Esophagus muscularis mucosa (tissue), 4 donors: ENCODE results near the gene RARRES1. TPM values are rescaled to one million over a fixed set of nuclear protein-coding genes. Genes with fewer than 3 reads are reported as not detected.

ENCODE experiments used
- DNase-seq: peaks from one replicate; pipeline ENCODE4 v3.0.0-alpha.2; 2017; ENCODE audit errors: extremely low spot score
- H3K27ac ChIP-seq, 4 donors: fragments of 200-600 bp; sonication (generic); replicated peaks in 1 of 4; 1 replicate in 3 of 4; 2 replicates in 1 of 4; pipeline ENCODE4 v1.5.1; 2016 to 2019; ENCODE audit warnings: mild to moderate bottlenecking in 1 of 4
- H3K27me3 ChIP-seq, 4 donors: fragments of 200-600 bp; sonication (generic); one replicate each; pipeline versions ENCODE4 v1.5.1 to v1.6.0; 2016 to 2019
- H3K36me3 ChIP-seq, 4 donors: fragments of 200-600 bp; sonication (generic); one replicate each; pipeline ENCODE4 v1.5.1; 2016 to 2019
- H3K4me1 ChIP-seq, 4 donors: fragments of 200-600 bp; sonication (generic); one replicate each; pipeline ENCODE4 v1.5.1; 2016 to 2019
- H3K4me3 ChIP-seq, 4 donors: fragments of 200-600 bp; sonication (generic); 1 replicate in 2 of 4; 2 replicates in 2 of 4; pipeline ENCODE4 v1.5.1; 2016 to 2019; ENCODE audit warnings: mild to moderate bottlenecking in 4 of 4, moderate library complexity in 1 of 4
- H3K9me3 ChIP-seq, 4 donors: fragments of 200-600 bp; sonication (generic); 1 replicate in 3 of 4; 2 replicates in 1 of 4; pipeline ENCODE4 v1.5.1; 2016 to 2019
- EP300 ChIP-seq: sonication (generic); formaldehyde crosslinking; IDR thresholded peaks from one replicate; pipeline ENCODE4 v1.6.1; 2017; ENCODE audit warnings: antibody characterized with exemption
- POLR2A ChIP-seq: fragments of 450-650 bp; IDR thresholded peaks from one replicate; pipeline ENCODE4 v1.6.1; 2017; ENCODE audit warnings: antibody characterized with exemption, moderate library complexity, mild to moderate bottlenecking, low read depth
- POLR2AphosphoS5 ChIP-seq, 2 donors: sonication (generic); formaldehyde crosslinking; IDR thresholded peaks; one replicate each; pipeline ENCODE4 v1.6.1; 2017; ENCODE audit warnings: antibody characterized with exemption in 2 of 2
- WGBS: methylation state at CpG from one replicate; pipeline ENCODE4 v1.1.5; 2018; 5-methylcytosine and 5-hydroxymethylcytosine counted together
- intact Hi-C: fragments of 100-400 bp; cut with DNase I; formaldehyde crosslinking; loops from one replicate; pipeline ENCODE4 v1.15.1; 2023
- total RNA-seq, 4 donors: library from RNA; depleted of rRNA; stranded (reverse); fragments of >200 nt; gene quantifications; one replicate each; pipeline versions ENCODE4 v1.1.0 to v1.2.1, GENCODE V29; 2016
- TF ChIP-seq, protein P1 (sequence below), 3 experiments: fragments of 200-600 bp in 2 of 3; fragments of 450-650 bp in 1 of 3; sonication (generic) in 2 of 3; IDR thresholded peaks; one replicate each; pipeline ENCODE4 v1.5.1; 2017 to 2019; ENCODE audit warnings: antibody characterized with exemption in 3 of 3, mild to moderate bottlenecking in 2 of 3, moderate library complexity in 1 of 3

Gene RARRES1
- total RNA-seq, 4 donors from 2014 or later: 6.6 to 93.0 (median 29.8) TPM

DNA sequence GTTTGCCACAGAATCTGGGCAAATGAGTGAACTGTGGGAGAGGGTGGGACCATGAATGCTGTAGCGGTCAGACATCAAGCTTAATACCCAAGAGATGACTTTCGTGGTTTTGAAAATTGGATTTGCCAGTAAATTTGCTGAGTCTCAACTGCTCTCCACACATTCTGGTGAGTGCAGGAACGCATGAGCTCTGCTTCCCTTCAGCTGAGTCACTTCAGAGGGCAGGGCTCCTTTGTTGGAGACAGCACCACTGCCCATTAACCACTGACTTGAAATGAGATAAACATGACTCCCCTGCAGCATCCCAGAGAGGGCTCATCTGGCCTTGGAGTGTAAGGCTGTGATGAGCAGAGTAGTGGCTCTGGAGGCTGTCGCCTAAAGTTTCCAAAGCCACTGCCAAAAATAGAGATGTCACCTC lies 22.6 kb downstream of the RARRES1 start:
- no peak for DNase-seq
- TF ChIP-seq, protein P1, sequence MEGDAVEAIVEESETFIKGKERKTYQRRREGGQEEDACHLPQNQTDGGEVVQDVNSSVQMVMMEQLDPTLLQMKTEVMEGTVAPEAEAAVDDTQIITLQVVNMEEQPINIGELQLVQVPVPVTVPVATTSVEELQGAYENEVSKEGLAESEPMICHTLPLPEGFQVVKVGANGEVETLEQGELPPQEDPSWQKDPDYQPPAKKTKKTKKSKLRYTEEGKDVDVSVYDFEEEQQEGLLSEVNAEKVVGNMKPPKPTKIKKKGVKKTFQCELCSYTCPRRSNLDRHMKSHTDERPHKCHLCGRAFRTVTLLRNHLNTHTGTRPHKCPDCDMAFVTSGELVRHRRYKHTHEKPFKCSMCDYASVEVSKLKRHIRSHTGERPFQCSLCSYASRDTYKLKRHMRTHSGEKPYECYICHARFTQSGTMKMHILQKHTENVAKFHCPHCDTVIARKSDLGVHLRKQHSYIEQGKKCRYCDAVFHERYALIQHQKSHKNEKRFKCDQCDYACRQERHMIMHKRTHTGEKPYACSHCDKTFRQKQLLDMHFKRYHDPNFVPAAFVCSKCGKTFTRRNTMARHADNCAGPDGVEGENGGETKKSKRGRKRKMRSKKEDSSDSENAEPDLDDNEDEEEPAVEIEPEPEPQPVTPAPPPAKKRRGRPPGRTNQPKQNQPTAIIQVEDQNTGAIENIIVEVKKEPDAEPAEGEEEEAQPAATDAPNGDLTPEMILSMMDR (IDR thresholded peaks at IDR 0.05): no peak
- TF ChIP-seq EP300 (no peak), POLR2A (no peak), POLR2AphosphoS5 (IDR thresholded peaks at IDR 0.05) (no peak)
- Histone ChIP-seq H3K4me3 (no peak overlapping the region), H3K36me3 (peaks cover 11 to 51% (median 35%) of the 10 kb centered on the region in 4 donors), H3K9me3 (no peaks in the 10 kb centered on the region), H3K27me3 (no peaks in the 10 kb centered on the region), H3K27ac (no peak overlapping the region), H3K4me1 (peaks cover 22 to 33% (median 28%) of the 10 kb centered on the region in 4 donors)
- intact Hi-C loops: no loop called here
- 49% methylated on average over 4 of the region's 4 CpGs for WGBS

DNA sequence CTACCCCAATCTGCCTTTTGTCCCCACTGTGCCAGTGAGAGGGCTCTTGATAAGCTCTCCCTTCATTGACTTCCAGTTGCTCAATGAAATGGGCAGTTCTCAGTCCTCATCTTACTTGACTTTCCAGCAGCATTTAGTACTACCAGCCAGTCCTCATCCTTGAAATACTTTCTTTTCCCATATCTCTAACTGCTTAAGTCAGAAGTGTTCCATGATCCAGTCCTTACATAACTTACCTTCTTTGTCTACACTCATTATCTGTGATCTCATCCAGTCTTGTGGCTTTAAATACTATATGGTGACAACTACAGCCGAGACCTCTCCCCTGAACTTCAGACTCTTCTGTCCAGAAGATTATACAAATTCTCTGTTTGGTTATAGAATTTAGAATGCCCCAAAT lies 28.7 kb downstream of the RARRES1 start:
- Histone ChIP-seq H3K27me3 (no peaks in the 10 kb centered on the region), H3K4me3 (no peak overlapping the region), H3K4me1 (peaks cover 0 to 12% (median 4%) of the 10 kb centered on the region in 4 donors), H3K36me3 (peaks cover 9 to 29% (median 23%) of the 10 kb centered on the region in 4 donors), H3K9me3 (no peaks in the 10 kb centered on the region), H3K27ac (no peak overlapping the region)
- no peak for DNase-seq
- 95% methylated on average over 1 of the region's 1 CpG for WGBS
- TF ChIP-seq, protein P1 (IDR thresholded peaks at IDR 0.05): no peak
- no peak for TF ChIP-seq EP300
- no peak for TF ChIP-seq POLR2A
- TF ChIP-seq POLR2AphosphoS5 (IDR thresholded peaks at IDR 0.05): no peak
- intact Hi-C loops: no loop called here

DNA sequence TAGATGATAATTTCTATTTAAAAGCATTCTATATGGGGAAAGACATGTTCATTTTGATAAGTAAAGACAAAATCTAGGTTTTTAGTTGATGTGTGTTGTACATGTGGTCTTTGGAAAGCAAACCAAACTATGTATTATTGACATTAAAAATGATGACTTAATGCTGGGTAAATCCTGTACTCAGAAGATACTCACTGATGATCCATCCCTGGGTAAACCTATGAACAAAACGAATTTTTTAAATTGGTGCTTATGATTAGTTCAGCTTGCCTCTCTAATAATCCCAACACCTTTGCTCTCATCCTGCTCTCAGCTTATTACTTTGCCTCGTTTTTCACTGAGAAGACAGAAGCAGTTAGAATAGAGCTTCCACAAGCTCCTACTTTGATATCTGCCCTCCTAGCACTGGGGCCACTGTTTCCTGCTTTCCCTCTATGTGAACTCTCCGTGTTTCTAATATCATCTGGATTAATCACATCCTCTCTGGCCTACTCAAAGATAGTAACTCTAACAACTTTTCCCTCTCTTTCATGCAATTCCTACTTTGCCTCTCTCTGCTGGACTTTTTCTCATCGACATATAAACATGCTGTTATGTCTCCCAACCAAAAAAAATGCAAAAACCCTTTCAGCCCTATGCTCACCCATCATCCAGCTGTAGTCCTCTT lies 29.3 kb downstream of the RARRES1 start:
- Histone ChIP-seq H3K4me3 (no peak overlapping the region), H3K27me3 (no peaks in the 10 kb centered on the region), H3K9me3 (no peaks in the 10 kb centered on the region), H3K27ac (no peak overlapping the region), H3K36me3 (peaks cover 2 to 23% (median 17%) of the 10 kb centered on the region in 4 donors), H3K4me1 (peaks cover 0 to 12% (median 4%) of the 10 kb centered on the region in 4 donors)
- no peak for DNase-seq
- intact Hi-C loops: no loop called here
- WGBS: 80% methylated on average over 4 of the region's 4 CpGs
- TF ChIP-seq POLR2AphosphoS5 (IDR thresholded peaks at IDR 0.05): no peak

DNA sequence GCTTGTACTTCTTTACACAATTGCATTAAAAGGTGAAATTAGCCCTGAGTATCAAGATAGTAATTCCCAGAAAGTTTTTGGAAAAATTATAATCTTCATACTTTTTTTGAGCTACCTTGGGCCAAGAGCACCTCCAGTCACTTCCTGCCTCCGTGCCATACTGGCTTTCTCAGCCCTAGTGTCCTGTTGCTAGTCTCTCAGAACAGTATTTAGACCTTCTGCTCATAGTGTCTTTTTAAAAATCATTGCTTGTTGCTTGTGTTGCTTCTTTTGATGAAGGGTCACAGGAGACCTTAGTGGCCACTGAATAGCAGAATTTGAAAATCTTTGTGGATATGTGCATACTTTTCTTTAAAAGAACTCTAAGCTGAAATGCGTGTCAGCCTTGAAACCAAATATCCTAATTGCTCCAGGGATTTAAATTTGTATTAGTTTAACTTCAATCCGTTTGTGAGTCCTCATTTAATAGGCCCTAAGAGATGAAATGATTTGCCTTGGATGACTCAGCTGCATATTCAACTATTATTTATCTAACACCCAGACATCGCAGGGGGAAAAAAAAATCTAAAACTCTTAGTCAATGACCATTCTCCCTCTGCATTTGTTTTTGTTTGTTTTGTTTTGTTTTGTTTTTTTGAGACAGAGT lies 30.7 kb downstream of the RARRES1 start:
- H3K27me3 ChIP-seq: no peaks in the 10 kb centered on the region
- no peak overlapping the region for H3K4me3 ChIP-seq
- DNase-seq: no peak
- H3K4me1 ChIP-seq: peaks cover 0 to 14% (median 5%) of the 10 kb centered on the region in 4 donors
- intact Hi-C loops: no loop called here
- no peak for TF ChIP-seq POLR2AphosphoS5 (IDR thresholded peaks at IDR 0.05)
- TF ChIP-seq POLR2A: no peak
- H3K27ac ChIP-seq: no peak overlapping the region
- H3K9me3 ChIP-seq: no peaks in the 10 kb centered on the region
- WGBS: 74% methylated on average over 4 of the region's 4 CpGs
- peaks cover 0 to 11% (median 8%) of the 10 kb centered on the region in 4 donors for H3K36me3 ChIP-seq

DNA sequence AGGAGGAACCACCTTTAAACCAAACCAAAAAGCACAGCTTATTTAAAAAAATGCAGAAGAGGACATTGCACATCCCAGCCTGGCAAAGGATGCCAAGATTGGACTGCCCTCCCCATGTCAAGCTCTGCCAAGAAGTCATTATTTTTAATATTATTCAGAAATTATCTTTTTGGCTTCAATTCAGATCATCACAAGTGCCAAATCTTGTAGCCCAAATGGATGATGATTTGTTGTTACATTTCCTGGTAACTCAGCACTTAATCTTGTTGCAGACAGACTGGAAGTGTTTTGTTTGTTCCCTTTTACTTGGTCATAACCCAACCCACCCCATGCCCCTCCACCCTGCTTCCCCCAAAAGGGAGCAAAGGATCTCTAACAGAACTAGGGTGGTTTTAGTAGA lies 31.7 kb downstream of the RARRES1 start:
- TF ChIP-seq EP300 (no peak), POLR2A (no peak), POLR2AphosphoS5 (IDR thresholded peaks at IDR 0.05) (no peak)
- TF ChIP-seq, protein P1 (IDR thresholded peaks at IDR 0.05): no peak
- Histone ChIP-seq H3K27ac (no peak overlapping the region), H3K9me3 (no peaks in the 10 kb centered on the region), H3K36me3 (peaks cover 0 to 10% (median 8%) of the 10 kb centered on the region in 4 donors), H3K27me3 (no peaks in the 10 kb centered on the region), H3K4me1 (peaks cover 0 to 19% (median 7%) of the 10 kb centered on the region in 4 donors), H3K4me3 (no peak overlapping the region)
- no peak for DNase-seq
- intact Hi-C loops: no loop called here
